DMS79 treated with DMSO at 0.1 percent for 48 hours (cell line): Measurements from ENCODE around the gene INO80.

Experiments
- DNase-seq: peaks from one replicate; lab custom pipeline; 2025; lab: John Stamatoyannopoulos, UW

Gene INO80

GRCh38 chr15:41043276-41043951, 72.7 kb downstream of the INO80 start:
- DNase-seq = no peak

DNA sequence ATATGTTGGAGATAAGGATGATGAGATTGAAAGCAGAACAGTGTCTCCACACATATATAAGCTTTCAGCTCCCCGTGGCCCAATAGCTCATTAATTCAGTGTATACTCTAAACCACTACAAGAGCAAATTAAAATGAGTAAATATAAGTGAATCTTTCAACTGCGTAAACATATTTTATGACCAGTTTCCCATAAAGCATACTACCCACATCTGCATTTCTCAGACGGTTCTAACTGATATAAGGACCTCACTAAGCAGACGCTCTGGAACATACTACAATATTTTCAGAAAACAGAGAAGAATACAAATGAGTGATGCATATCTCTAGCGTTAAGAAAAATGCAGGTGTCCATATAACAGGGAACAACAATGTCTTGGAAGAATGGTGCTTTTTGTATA, 73.2 kb downstream of the INO80 start:
- no peak for DNase-seq

GRCh38 chr15:41039121-41039520, 77.0 kb downstream of the INO80 start:
- no peak for DNase-seq

DNA sequence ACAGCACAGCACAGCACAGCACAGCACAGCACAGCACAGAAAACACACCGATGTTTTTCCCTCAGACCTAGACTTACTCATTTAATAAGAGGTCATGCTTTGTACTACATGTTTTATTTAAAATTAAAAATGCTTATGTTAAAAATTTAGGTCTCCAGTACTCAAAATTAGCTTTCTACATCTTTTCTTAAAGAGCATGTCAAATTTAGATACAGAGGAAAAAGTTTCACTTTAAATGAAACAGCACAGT, 84.1 kb downstream of the INO80 start:
- DNase-seq = no peak

DNA sequence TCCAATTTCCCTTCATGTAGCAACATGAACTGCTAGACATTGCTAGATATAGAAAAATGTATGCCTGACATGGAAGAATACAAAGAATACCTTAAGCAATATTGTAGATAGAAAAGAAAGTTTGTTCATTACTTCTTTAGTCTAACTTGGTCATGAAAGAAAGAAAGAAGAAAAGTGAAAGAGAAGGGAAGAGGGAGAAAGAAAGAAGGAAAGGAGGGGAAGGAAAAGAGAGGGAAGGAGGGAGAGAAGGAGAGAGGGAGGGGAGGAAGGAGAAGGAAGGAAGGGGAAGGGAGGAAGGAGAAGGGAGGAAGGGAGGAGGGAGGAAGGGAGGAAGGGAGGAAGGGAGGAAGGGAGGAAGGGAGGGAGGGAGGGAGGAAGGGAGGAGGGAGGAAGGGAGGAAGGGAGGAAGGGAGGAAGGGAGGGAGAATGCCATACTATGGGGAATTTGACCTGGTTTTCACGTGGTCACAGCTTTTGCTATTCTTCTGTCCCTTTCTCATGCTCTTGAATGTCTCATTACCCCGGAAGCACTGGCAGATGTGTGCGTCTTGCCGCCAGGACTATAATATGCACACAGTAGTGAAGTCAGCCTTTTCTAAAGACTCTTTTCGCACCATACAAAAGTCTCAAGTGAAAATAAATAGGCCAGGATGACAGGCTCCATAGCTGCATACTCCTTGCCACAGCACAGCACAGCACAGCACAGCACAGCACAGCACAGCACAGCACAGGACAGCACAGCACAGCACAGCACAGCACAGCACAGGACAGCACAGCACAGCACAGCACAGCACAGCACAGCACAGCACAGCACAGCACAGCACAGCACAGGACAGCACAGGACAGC, 84.6 kb downstream of the INO80 start:
- DNase-seq = no peak

- no peak for DNase-seq
Measured at GRCh38 chr15:41028853-41029252, 87.2 kb downstream of the INO80 start.

DNA sequence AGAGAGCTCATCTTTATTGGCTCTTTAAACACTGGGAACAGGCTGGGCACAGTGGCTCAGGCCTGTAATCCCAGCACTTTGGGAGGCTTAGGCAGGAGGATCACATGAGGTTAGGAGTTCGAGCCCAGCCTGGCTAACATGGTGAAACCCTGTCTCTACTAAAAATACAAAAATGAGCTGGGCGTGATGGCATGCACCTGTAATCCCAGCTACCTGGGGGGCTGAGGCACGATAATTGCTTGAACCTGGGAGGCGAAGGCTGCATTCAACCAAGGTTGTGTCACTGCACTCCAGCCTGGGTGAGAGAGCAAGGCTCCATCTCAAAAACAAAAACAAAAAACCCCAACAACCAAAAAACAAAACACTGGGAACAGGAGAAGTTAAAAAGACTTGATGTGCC, 90.7 kb downstream of the INO80 start:
- no peak for DNase-seq

GRCh38 chr15:41024885-41025284, 91.2 kb downstream of the INO80 start:
- DNase-seq = no peak

DNA sequence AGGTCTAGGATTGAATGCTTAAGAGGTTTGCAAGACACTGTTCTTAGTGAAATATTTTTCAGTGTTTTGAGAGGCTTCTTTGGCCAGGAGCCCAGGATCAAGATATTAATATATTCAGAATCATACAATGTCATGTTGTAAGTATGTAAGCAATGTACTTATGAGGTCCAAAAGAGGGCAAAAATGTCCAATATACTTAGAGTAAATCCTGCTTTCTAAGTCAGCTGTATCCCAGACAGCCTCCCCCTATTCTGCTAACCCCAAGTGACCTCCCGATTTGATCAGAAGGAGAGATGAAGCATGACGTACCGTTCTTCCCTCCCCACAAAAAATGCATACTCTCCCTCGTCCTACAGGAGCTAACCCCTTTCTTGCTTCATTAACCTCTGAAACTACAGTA, 91.9 kb downstream of the INO80 start:
- DNase-seq = no peak

GRCh38 chr15:41022487-41023090, 93.5 kb downstream of the INO80 start:
- DNase-seq = peak; percentile 5

- no peak for DNase-seq
Measured at GRCh38 chr15:41020829-41021228, 95.3 kb downstream of the INO80 start.

GRCh38 chr15:41020311-41020710, 95.8 kb downstream of the INO80 start:
- DNase-seq = no peak

- DNase-seq = no peak
Measured at GRCh38 chr15:41019174-41019573, 96.9 kb downstream of the INO80 start.

GRCh38 chr15:41018534-41018933, 97.5 kb downstream of the INO80 start:
- no peak for DNase-seq

DNA sequence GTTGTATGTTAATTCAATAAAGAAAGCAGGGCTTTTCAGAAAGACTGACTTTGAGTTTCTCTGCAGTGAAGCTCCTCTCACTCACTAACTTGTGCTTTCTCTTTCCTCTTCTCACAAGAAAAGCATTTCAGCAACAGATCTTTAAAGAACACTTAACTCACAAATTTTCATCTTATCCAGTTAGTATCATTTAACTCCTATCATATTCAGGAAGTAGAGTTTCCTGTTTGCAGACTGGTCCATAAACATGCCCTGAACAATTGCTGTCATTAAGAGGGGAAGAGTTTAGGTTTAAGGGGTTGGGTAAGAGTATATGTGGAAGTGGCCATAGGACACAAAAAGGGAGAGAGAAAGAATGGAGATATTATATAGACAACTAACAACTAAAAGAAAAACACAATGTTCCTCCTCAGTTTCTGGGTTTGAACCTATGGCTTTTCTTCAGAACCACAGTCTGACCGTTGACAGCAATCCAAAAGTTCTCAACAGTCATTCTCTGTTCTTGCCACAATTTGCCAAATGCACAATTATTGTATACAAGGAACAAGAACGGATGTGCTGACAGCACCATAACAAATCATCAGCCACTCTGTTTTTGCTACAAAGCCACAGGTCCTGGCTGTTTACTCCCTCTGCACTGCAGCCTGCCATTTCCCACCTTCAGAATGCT, 98.9 kb downstream of the INO80 start:
- DNase-seq = no peak

- DNase-seq = no peak
Measured at GRCh38 chr15:41013691-41014414, 102.2 kb downstream of the INO80 start.

- DNase-seq = peak; percentile 21
Measured at GRCh38 chr15:41011055-41011815, 104.8 kb downstream of the INO80 start.

- DNase-seq = no peak
Measured at GRCh38 chr15:41010345-41010744, 105.7 kb downstream of the INO80 start.

GRCh38 chr15:41006479-41006878, 109.6 kb downstream of the INO80 start:
- DNase-seq = no peak

DNA sequence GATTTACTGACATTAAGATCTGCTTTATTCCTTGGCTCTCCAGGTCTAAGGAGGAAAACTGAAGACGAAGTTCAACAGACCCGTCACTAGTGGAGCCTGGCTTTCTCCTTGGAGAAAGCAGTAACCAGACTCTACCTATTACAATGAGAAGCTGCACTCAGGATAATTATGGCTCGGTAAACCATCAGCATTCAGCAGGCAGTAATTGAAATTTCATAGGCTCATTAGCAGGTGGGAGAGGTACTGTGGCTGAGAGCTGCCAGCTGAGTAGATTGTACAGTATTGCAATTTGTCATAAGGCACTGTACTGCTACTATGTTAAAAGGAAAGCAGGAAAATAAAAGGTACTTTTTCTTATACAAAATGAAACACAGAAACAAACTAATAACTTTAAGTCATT, 111.6 kb downstream of the INO80 start:
- no peak for DNase-seq

DNA sequence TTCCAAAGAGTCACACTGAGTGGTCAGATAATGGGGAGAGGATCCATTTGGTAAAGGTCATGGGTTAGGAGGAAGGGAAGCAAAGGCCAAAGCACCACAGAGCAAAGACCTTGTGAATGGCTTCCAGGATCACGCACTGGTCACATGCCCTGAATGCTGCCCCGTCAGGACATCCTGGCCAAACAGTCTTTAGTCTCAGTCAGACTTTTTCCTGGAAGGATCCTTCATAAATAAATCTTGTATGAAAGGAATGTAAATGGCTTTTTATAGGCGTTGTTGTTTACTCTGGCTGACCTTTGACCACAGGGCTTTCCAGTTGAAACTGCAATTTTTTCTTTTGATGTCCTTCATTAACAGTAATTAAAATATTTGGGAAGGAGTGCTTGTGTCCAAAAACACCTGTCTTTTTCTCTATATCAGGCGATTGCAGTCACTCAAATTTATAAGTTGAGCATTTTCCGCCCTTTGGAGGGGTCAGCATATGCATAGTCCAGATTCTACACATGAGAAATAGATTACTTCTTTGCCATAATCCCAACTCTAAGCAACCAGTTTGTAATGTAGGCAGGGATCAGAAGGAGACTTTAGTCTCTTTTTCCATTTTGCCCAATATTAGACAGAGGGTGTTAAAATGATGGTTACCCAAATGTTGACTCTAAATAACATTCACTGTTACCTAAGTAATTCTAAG, 114.4 kb downstream of the INO80 start:
- DNase-seq = no peak
